Endodermal cell (in vitro differentiated cells): ENCODE results near the gene TTLL5. TPM values are rescaled to one million over a fixed set of nuclear protein-coding genes. Genes with fewer than 3 reads are reported as not detected.

Source experiments
- DNase-seq: peaks from one replicate; pipeline ENCODE4 v3.0.0-alpha.2; 2017
- H3K27ac ChIP-seq: 2 replicates; pipeline ENCODE4 v1.5.1; 2013; ENCODE audit warnings: mild to moderate bottlenecking, low read depth, low read length, moderate library complexity
- H3K27me3 ChIP-seq: 2 replicates; pipeline ENCODE4 v1.6.1; 2013; ENCODE audit warnings: mild to moderate bottlenecking, low read length, moderate library complexity; ENCODE audit not compliant: insufficient read depth, control insufficient read depth, poor library complexity, severe bottlenecking
- H3K36me3 ChIP-seq: 2 replicates; pipeline ENCODE4 v1.7.0; 2013; ENCODE audit warnings: mild to moderate bottlenecking, low read length, moderate library complexity; ENCODE audit not compliant: control insufficient read depth, insufficient read depth
- H3K4me1 ChIP-seq: one replicate; pipeline ENCODE4 v1.7.0; 2013; ENCODE audit warnings: low read length; ENCODE audit not compliant: control insufficient read depth, insufficient read depth
- H3K4me3 ChIP-seq: 2 replicates; pipeline ENCODE4 v1.5.1; 2013; ENCODE audit warnings: mild to moderate bottlenecking, low read length, moderate library complexity
- H3K9ac ChIP-seq: 2 replicates; pipeline ENCODE4 v1.6.1; 2013; ENCODE audit warnings: mild to moderate bottlenecking, low read length, moderate library complexity; ENCODE audit not compliant: poor library complexity, severe bottlenecking; ENCODE audit errors: extremely low read depth
- H3K9me3 ChIP-seq: 2 replicates; pipeline ENCODE4 v1.6.1; 2013; ENCODE audit warnings: mild to moderate bottlenecking, low read length, moderate library complexity; ENCODE audit not compliant: control insufficient read depth
- H3K27ac Mint-ChIP-seq: 2 replicates; pipeline ENCODE4 v1.8.0; 2020; ENCODE audit warnings: mixed read lengths
- H3K27me3 Mint-ChIP-seq: 2 replicates; pipeline ENCODE4 v1.8.0; 2021; ENCODE audit warnings: mild to moderate bottlenecking, mixed read lengths; ENCODE audit not compliant: insufficient read depth
- H3K36me3 Mint-ChIP-seq: 2 replicates; pipeline ENCODE4 v1.8.0; 2020; ENCODE audit warnings: low read depth, mixed read lengths
- H3K4me1 Mint-ChIP-seq: 2 replicates; pipeline ENCODE4 v1.8.0; 2020; ENCODE audit warnings: mixed read lengths
- H3K4me3 Mint-ChIP-seq: 2 replicates; pipeline ENCODE4 v1.8.0; 2020; ENCODE audit warnings: mild to moderate bottlenecking, moderate library complexity, mixed read lengths
- H3K9me3 Mint-ChIP-seq: 2 replicates; pipeline ENCODE4 v1.8.0; 2020; ENCODE audit warnings: mild to moderate bottlenecking, mixed read lengths
- CTCF ChIP-seq: fragments of 200-600 bp; sonication (generic); conservative IDR thresholded peaks from 2 replicates; pipeline ENCODE4 v1.5.0; 2021; ENCODE audit warnings: antibody characterized with exemption, mild to moderate bottlenecking
- WGBS, 2 experiments: methylation state at CpG; one replicate each; pipeline versions ENCODE4 v1.1.5 to v1.1.7; 2013; ENCODE audit warnings: missing lambda C conversion rate in 2 of 2, mixed read lengths in 1 of 2; ENCODE audit not compliant: insufficient coverage in 1 of 2, insufficient read length in 1 of 2; 5-methylcytosine and 5-hydroxymethylcytosine counted together
- total RNA-seq, 2 donors: library from RNA; stranded (reverse); fragmentation: NEBNext Ultra II Directional in 1 of 2; extraction: Animal tissue kit (Norgen Biotek cat#: 25700) in 1 of 2; gene quantifications; 2 replicates in 1 of 2; 3 replicates in 1 of 2; pipeline ENCODE4 v1.2.1, GENCODE V29; 2021

The TTLL5 gene
- total RNA-seq, 2 donors from 2014 or later = 50.5 to 54.2 TPM

DNA sequence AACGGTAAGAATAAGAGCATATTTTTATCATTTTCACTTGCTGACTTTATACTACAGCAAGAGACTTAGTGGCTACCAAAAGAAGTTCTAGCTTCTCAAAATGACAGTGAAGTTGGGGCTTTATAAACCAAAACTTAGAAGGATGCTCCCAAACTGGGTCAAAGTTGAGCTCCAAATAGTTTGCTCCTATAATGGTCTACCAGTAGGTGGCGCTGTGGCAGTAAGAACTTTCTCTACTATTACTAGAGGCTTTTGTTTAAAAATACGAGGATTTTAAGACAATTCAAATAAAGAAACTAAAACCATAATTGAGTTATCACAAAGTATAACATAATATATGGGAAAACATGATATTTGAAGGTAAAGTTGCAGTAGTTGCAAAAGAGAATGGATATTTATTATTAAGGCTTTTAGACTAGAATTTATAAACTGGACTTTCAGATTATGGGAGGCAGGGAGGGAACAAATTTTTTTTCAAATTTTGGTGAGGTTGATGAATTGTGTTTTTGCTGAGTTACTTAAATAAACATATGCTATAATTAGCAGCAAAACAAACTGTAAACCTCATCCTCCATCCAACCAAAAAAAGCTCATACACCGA is 245.7 kb downstream of the TTLL5 start:
- Histone ChIP-seq H3K4me1 (peaks cover 11% of the 10 kb centered on the region), H3K27ac (no peak overlapping the region), H3K9me3 (no peaks in the 10 kb centered on the region), H3K27me3 (no peaks in the 10 kb centered on the region), H3K4me3 (no peak overlapping the region), H3K36me3 (peaks cover 12% of the 10 kb centered on the region), H3K9ac (no peak overlapping the region)
- H3K9me3 Mint-ChIP-seq = no peaks in the 10 kb centered on the region
- WGBS, 2 experiments = 61 to 100% methylated on average over 2 to 3 of the region's 4 CpGs
- H3K4me1 Mint-ChIP-seq = peaks cover 12% of the 10 kb centered on the region
- TF ChIP-seq CTCF = peak; percentile 95
- peaks cover 8% of the 10 kb centered on the region for H3K36me3 Mint-ChIP-seq
- no peak overlapping the region for H3K27ac Mint-ChIP-seq
- H3K4me3 Mint-ChIP-seq = no peak overlapping the region
- no peaks in the 10 kb centered on the region for H3K27me3 Mint-ChIP-seq
- peak; percentile 82 for DNase-seq

DNA sequence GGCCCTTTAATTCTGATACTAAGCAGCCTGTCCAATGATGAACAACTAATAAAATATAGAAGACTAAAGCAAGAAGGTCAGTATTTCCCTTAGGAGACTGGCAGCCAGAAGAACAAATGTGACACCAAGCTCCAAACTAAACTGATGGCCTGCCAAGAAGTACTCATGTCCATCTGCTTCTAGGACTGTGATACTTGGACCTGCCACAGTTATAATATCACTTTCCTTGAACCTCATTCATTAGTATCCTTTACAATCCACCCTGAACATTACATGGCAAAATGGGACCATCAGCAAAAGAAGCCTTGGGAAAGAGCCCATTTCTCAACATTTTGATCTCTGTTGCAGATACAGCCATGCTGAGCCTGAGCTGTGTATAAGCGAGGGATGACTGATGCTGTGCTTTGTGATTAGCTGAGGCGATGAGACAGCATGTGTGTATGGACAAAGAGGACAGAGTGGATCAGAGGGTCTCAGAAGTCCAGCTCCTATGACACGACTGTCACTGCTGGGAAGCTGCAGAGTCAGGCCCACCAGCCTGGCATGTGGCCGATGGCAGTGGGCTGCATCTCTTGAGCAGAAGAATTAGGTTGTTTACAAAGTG is 246.8 kb downstream of the TTLL5 start:
- no peaks in the 10 kb centered on the region for H3K9me3 ChIP-seq
- Mint-ChIP-seq H3K27ac (no peak overlapping the region), H3K9me3 (no peaks in the 10 kb centered on the region), H3K4me3 (no peak overlapping the region), H3K4me1 (peaks cover 18% of the 10 kb centered on the region), H3K36me3 (peaks cover 8% of the 10 kb centered on the region), H3K27me3 (no peaks in the 10 kb centered on the region)
- H3K36me3 ChIP-seq = peaks cover 12% of the 10 kb centered on the region
- H3K4me3 ChIP-seq = no peak overlapping the region
- TF ChIP-seq CTCF = no peak
- no peak overlapping the region for H3K27ac ChIP-seq
- DNase-seq = no peak
- 91 to 94% methylated on average over 4 of the region's 4 CpGs for WGBS, 2 experiments
- no peaks in the 10 kb centered on the region for H3K27me3 ChIP-seq
- H3K9ac ChIP-seq = no peak overlapping the region
- peaks cover 17% of the 10 kb centered on the region for H3K4me1 ChIP-seq

DNA sequence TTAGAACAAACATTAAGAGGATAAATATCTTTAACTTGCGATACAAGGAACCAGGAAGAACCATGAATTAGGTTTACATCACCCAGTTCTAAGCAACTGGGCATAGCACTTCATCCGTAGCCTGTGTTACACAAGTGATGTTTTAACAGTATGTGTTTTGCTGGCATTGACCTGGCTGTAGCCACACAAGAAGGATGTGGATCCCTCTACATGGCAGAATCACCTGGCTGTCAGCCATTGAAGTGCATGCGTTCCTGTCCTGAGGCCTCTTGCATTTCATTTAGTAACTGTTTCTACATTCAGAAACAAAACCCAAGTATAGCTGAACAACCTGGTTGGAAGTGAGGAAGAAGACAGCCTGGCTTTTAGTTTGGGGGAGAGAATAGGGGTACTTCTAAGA is 248.6 kb downstream of the TTLL5 start:
- Mint-ChIP-seq H3K4me1 (peaks cover 18% of the 10 kb centered on the region), H3K27me3 (no peaks in the 10 kb centered on the region), H3K4me3 (no peak overlapping the region), H3K36me3 (peaks cover 8% of the 10 kb centered on the region), H3K27ac (no peak overlapping the region), H3K9me3 (no peaks in the 10 kb centered on the region)
- H3K4me3 ChIP-seq = no peak overlapping the region
- TF ChIP-seq CTCF = peak; percentile 17
- no peaks in the 10 kb centered on the region for H3K27me3 ChIP-seq
- peaks cover 12% of the 10 kb centered on the region for H3K36me3 ChIP-seq
- no peak overlapping the region for H3K27ac ChIP-seq
- 95 to 100% methylated on average over 2 to 3 of the region's 3 CpGs for WGBS, 2 experiments
- no peak overlapping the region for H3K9ac ChIP-seq
- no peaks in the 10 kb centered on the region for H3K9me3 ChIP-seq
- H3K4me1 ChIP-seq = peaks cover 16% of the 10 kb centered on the region
- DNase-seq = no peak
